Measurements from ENCODE around the gene CFAP299. TPM values are rescaled to one million over a fixed set of nuclear protein-coding genes. Genes with fewer than 3 reads are reported as not detected.

Gene CFAP299
- total and polyA plus RNA-seq, 2 experiments from 2014 or later, result not detected

DNA sequence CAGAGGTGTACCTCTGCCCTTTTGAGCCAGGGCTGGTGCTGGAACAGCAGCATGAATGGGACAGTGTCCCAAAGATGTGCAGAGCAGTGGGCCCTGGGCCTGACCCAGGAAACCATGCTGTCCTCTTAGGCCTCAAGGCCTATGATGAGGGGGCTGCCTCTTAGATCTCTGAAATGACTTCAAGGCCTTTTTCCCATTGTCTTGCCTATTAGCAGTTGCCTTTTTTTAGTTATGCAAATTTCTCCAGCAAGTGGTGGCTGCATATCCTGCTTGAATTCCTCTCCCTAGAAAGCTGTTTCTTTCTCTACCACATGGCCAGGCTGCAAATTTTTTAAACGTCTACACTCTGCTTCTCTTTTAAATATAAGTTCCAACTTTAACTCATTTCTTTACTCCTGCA is 160.3 kb downstream of the CFAP299 start:
- Histone ChIP-seq H3K79me2 (no peaks in the 10 kb centered on the region), H3K36me3 (replicated peaks; ENCODE audit: insufficient read depth, low read depth) (no peaks in the 10 kb centered on the region), H3K9me2 (replicated peaks; ENCODE audit: insufficient read depth) (no peaks in the 10 kb centered on the region), H3K4me1 (ENCODE audit: insufficient read depth) (no peaks in the 10 kb centered on the region), H3K4me2 (no peak overlapping the region), H3K27ac (no peak overlapping the region), H2AFZ (no peak overlapping the region), H4K20me1 (ENCODE audit: insufficient read depth, poor library complexity, severe bottlenecking) (no peaks in the 10 kb centered on the region), H3K27me3 (no peaks in the 10 kb centered on the region), H3K9me3 (ENCODE audit: low read depth) (no peaks in the 10 kb centered on the region), H3K4me3 (no peak overlapping the region)
- no peak for DNase-seq (ENCODE audit: low spot score)
- TF ChIP-seq EZH2phosphoT487 (IDR thresholded peaks at IDR 0.05; ENCODE audit: low read depth, severe bottlenecking, unreplicated experiment), result no peak
- TF ChIP-seq EZH2 (IDR thresholded peaks at IDR 0.05; ENCODE audit: borderline replicate concordance), result no peak
- 87% methylated on average over 1 of the region's 1 CpG for WGBS (ENCODE audit: low lambda C conversion rate, missing lambda C conversion rate)

DNA sequence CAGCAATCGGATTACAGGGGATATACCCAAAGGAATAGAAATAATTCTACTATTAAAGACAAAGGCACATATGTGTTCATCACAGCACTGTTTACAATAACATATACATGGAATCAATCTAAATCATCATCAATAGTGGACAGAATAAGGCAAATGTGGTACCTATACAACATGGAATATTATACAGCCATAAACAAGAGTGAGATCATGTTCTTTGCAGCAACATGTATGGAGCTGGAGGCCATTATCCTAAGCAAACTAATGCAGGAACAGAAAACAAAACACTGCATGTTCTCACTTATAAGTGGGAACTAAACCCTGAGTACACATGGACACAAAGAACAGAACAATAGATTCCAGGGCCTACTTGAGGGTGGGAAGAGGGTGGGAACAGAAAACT is 163.2 kb downstream of the CFAP299 start:
- TF ChIP-seq, protein P1, sequence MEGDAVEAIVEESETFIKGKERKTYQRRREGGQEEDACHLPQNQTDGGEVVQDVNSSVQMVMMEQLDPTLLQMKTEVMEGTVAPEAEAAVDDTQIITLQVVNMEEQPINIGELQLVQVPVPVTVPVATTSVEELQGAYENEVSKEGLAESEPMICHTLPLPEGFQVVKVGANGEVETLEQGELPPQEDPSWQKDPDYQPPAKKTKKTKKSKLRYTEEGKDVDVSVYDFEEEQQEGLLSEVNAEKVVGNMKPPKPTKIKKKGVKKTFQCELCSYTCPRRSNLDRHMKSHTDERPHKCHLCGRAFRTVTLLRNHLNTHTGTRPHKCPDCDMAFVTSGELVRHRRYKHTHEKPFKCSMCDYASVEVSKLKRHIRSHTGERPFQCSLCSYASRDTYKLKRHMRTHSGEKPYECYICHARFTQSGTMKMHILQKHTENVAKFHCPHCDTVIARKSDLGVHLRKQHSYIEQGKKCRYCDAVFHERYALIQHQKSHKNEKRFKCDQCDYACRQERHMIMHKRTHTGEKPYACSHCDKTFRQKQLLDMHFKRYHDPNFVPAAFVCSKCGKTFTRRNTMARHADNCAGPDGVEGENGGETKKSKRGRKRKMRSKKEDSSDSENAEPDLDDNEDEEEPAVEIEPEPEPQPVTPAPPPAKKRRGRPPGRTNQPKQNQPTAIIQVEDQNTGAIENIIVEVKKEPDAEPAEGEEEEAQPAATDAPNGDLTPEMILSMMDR (IDR thresholded peaks at IDR 0.05; ENCODE audit: poor library complexity), result no peak
- TF ChIP-seq EZH2phosphoT487 (IDR thresholded peaks at IDR 0.05; ENCODE audit: low read depth, severe bottlenecking, unreplicated experiment) (no peak), EZH2 (IDR thresholded peaks at IDR 0.05; ENCODE audit: borderline replicate concordance) (no peak)
- no peak for DNase-seq (ENCODE audit: low spot score)
- no peak overlapping the region for H3K4me2 ChIP-seq
- H2AFZ ChIP-seq, result no peak overlapping the region
- H3K9me2 ChIP-seq (replicated peaks; ENCODE audit: insufficient read depth), result no peaks in the 10 kb centered on the region
- WGBS (ENCODE audit: low lambda C conversion rate, missing lambda C conversion rate), result 100% methylated on average over 1 of the region's 1 CpG
- no peaks in the 10 kb centered on the region for H4K20me1 ChIP-seq (ENCODE audit: insufficient read depth, poor library complexity, severe bottlenecking)
- no peaks in the 10 kb centered on the region for H3K27me3 ChIP-seq
- no peak overlapping the region for H3K4me3 ChIP-seq
- no peaks in the 10 kb centered on the region for H3K4me1 ChIP-seq (ENCODE audit: insufficient read depth)
- no peak overlapping the region for H3K27ac ChIP-seq
- no peaks in the 10 kb centered on the region for H3K79me2 ChIP-seq
- no peaks in the 10 kb centered on the region for H3K9me3 ChIP-seq (ENCODE audit: low read depth)
- H3K36me3 ChIP-seq (replicated peaks; ENCODE audit: insufficient read depth, low read depth), result no peaks in the 10 kb centered on the region

DNA sequence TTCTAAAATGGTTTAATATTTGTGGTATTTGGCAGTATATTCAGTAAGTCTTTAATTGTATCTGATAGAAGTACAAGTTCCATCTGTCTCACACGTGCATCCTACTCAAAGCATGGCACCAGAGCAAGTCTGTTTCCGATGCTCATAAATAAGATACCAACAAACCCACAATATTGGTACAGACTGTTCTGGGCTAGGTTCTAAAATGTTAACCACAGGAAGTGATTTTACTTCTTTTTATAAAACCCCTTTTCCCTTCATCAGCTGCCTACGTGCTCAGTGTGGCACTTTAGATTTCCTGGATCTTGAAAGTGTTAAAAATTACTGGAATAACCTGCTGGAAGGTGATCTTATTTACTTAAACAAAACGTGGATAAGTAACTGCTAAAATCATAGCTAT is 165.1 kb downstream of the CFAP299 start:
- no peak overlapping the region for H3K4me3 ChIP-seq
- no peaks in the 10 kb centered on the region for H3K36me3 ChIP-seq (replicated peaks; ENCODE audit: insufficient read depth, low read depth)
- TF ChIP-seq EZH2 (IDR thresholded peaks at IDR 0.05; ENCODE audit: borderline replicate concordance), result no peak
- TF ChIP-seq, protein P1 (IDR thresholded peaks at IDR 0.05; ENCODE audit: poor library complexity), result no peak
- no peak for TF ChIP-seq EZH2phosphoT487 (IDR thresholded peaks at IDR 0.05; ENCODE audit: low read depth, severe bottlenecking, unreplicated experiment)
- no peak overlapping the region for H3K4me2 ChIP-seq
- no peaks in the 10 kb centered on the region for H3K27me3 ChIP-seq
- no peak for DNase-seq (ENCODE audit: low spot score)
- H4K20me1 ChIP-seq (ENCODE audit: insufficient read depth, poor library complexity, severe bottlenecking), result no peaks in the 10 kb centered on the region
- H3K79me2 ChIP-seq, result no peaks in the 10 kb centered on the region
- H3K9me2 ChIP-seq (replicated peaks; ENCODE audit: insufficient read depth), result no peaks in the 10 kb centered on the region
- 73% methylated on average over 4 of the region's 4 CpGs for whole genome bisulfite sequencing (ENCODE audit: low lambda C conversion rate, missing lambda C conversion rate)
- H3K27ac ChIP-seq, result no peak overlapping the region
- no peaks in the 10 kb centered on the region for H3K9me3 ChIP-seq (ENCODE audit: low read depth)
- H2AFZ ChIP-seq, result no peak overlapping the region
- no peaks in the 10 kb centered on the region for H3K4me1 ChIP-seq (ENCODE audit: insufficient read depth)

DNA sequence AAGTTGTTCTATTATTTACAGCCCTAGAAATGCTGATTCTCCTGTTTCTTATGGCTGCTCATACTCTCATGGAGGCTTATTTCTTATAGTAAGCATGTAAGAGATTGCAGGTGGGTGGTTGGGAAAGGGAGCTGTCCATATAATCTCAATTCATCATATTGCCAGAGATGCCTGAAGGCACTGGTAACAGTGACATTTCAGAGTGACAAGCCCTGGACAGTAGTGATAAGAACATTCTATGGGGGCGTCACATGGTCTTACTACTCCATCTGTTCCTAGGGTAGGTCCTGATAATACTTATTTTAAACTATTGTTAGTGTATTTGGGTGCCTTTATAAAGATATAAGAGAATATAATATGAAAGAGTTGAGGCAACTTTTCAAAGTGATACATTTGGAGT is 171.5 kb downstream of the CFAP299 start:
- H3K27me3 ChIP-seq, result no peaks in the 10 kb centered on the region

More for the DNA sequence above, 171.5 kb downstream of the CFAP299 start:
- H3K4me2 ChIP-seq, result no peak overlapping the region
- no peaks in the 10 kb centered on the region for H3K36me3 ChIP-seq (replicated peaks; ENCODE audit: insufficient read depth, low read depth)
- 84% methylated on average over 1 of the region's 1 CpG for WGBS (ENCODE audit: low lambda C conversion rate, missing lambda C conversion rate)
- DNase-seq (ENCODE audit: low spot score), result no peak
- H3K4me1 ChIP-seq (ENCODE audit: insufficient read depth), result no peaks in the 10 kb centered on the region
- no peaks in the 10 kb centered on the region for H3K9me3 ChIP-seq (ENCODE audit: low read depth)
- H3K4me3 ChIP-seq, result no peak overlapping the region
- TF ChIP-seq EZH2 (IDR thresholded peaks at IDR 0.05; ENCODE audit: borderline replicate concordance), result no peak
- TF ChIP-seq EZH2phosphoT487 (IDR thresholded peaks at IDR 0.05; ENCODE audit: low read depth, severe bottlenecking, unreplicated experiment), result no peak
- TF ChIP-seq, protein P1 (IDR thresholded peaks at IDR 0.05; ENCODE audit: poor library complexity), result no peak
- no peaks in the 10 kb centered on the region for H3K9me2 ChIP-seq (replicated peaks; ENCODE audit: insufficient read depth)
- H2AFZ ChIP-seq, result no peak overlapping the region
- no peak overlapping the region for H3K27ac ChIP-seq
- H4K20me1 ChIP-seq (ENCODE audit: insufficient read depth, poor library complexity, severe bottlenecking), result no peaks in the 10 kb centered on the region
- H3K79me2 ChIP-seq, result no peaks in the 10 kb centered on the region
